Fibroblast of pulmonary artery (primary cell): ENCODE measurements around the gene VSTM4.

ENCODE experiments used
- DNase-seq: peaks from one replicate; pipeline ENCODE4 v3.0.0-alpha.2; 2010; ENCODE audit warnings: low read depth
- H3K4me3 ChIP-seq: replicated peaks from 2 replicates; pipeline ENCODE4 v1.5.1; 2011; ENCODE audit warnings: low read depth, mild to moderate bottlenecking, control low read depth, low read length, moderate library complexity
- CTCF ChIP-seq: IDR thresholded peaks from 2 replicates; pipeline ENCODE4 v1.5.1; 2011; ENCODE audit warnings: mild to moderate bottlenecking, control low read depth, low read length, inconsistent platforms; ENCODE audit errors: missing control alignments

Gene VSTM4

GRCh38 chr10:49144058-49144720 is 28.9 kb upstream of the VSTM4 start:
- no peak for TF ChIP-seq CTCF
- no peak overlapping the region for H3K4me3 ChIP-seq
- no peak for DNase-seq

DNA sequence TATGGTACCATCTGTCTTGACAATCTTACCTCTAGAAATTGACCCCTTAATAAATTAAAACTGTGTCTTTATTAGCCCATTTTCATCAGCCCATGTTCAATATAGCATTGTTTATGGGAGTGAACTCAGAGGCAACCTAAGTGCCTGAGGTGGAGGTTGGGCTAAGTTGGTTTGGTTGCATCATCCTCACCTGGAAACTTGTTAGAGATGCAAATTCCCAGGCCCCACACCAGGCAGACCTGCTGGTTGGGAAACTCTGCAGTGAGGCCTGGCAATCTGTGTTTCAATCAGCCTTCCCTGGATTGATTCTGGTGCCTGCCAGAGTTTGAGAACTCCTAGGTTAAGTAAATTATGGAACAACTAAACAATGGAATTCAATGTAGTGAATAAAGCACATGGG is 27.9 kb upstream of the VSTM4 start:
- H3K4me3 ChIP-seq = no peak overlapping the region
- no peak for TF ChIP-seq CTCF
- no peak for DNase-seq

DNA sequence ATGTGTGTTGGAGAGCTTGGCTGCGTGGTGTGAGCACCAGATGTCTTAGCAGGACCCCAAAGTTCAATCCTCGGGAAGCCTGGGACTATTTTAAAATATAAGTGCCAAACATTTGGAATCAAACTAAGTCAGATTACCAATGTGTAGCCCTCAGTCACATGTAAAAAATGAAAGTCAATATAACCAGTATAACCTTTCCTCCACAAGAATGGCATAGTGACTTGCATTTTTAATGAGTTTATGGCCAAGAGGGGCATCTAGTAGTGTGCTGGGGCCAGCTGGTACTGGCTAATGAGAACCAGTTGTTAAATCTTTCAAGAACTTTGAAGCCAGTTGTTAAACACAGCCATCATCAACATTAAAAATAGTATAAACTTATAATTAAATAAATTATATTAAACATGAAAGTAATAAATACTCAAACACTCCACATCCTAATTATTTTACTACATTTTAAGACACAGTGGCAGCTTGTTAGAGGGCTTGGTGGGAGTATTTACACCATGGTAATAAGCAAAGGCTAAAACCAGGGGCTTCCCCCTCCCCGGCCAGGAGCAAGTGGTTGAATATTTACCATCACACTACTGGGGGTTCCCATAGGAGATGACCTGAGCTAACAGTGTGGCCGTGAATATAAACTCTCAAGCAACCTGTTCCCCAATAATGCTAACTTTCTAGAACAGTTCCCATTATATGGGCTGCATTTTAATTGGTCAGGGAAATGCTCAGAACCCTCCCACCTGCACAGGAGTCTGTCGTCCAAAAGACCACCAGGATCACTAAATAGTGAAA is 26.4 kb upstream of the VSTM4 start:
- H3K4me3 ChIP-seq = no peak overlapping the region
- no peak for TF ChIP-seq CTCF
- DNase-seq = no peak

- DNase-seq = no peak
- TF ChIP-seq CTCF = no peak
- no peak overlapping the region for H3K4me3 ChIP-seq
Observed at GRCh38 chr10:49140304-49141177, 25.2 kb upstream of the VSTM4 start.

DNA sequence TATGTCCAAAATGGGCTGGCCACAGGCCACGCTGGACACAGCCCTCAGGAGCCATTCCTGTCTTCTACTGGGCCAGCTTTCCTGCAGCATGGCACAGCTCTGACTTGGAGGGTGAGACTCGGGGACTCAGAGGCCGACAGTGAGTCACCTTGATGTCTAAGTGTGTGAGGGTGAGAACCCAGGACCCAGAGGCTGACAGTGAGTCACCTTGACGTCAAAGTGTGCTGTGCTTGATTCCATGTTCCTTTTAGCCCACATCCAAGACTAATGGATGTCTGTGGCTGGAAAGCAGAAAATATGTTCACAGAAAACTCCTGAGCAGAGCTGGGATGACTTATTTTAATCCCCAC is 24.5 kb upstream of the VSTM4 start:
- no peak for TF ChIP-seq CTCF
- peak; percentile 57 for DNase-seq
- no peak overlapping the region for H3K4me3 ChIP-seq

GRCh38 chr10:49139028-49139845 is 23.9 kb upstream of the VSTM4 start:
- no peak for DNase-seq
- no peak for TF ChIP-seq CTCF
- H3K4me3 ChIP-seq = no peak overlapping the region
